Muscle of back (tissue), 11 donors: Measurements from ENCODE around the gene PDE4B. TPM values are rescaled to one million over a fixed set of nuclear protein-coding genes. Genes with fewer than 3 reads are reported as not detected.
A peak's percentile ranks its signal among the peaks of the same experiment; 100 is the strongest.

Experiments used
- DNase-seq, 3 donors: peaks; one replicate each; pipeline versions ENCODE4 v3.0.0 to v3.0.0-alpha.2; 2013
- polyA plus RNA-seq, 10 donors: library from polyadenylated mRNA; unstranded; fragments of 120-200 nt; gene quantifications; one replicate each; pipeline ENCODE4 v1.2.1, GENCODE V29; 2013; ENCODE audit not compliant: insufficient read length in 10 of 10

Gene PDE4B
- polyA plus RNA-seq, 10 donors = 13.9 to 26.6 (median 19.7) TPM

GRCh38 chr1:66333466-66334199, 540.9 kb downstream of the PDE4B start:
- peak in 1 of 3 donors; percentile 83 for DNase-seq

- no peak for DNase-seq
These were observed 541.6 kb downstream of the PDE4B start for GRCh38 chr1:66334318-66334717.

- DNase-seq = no peak
These were observed 542.4 kb downstream of the PDE4B start for GRCh38 chr1:66335125-66335524.

GRCh38 chr1:66335859-66336640, 543.4 kb downstream of the PDE4B start:
- peak in 2 of 3 donors; percentile 65 to 82 for DNase-seq

GRCh38 chr1:66336641-66336990, 543.9 kb downstream of the PDE4B start:
- DNase-seq = no peak

GRCh38 chr1:66337249-66337648, 544.6 kb downstream of the PDE4B start:
- no peak for DNase-seq

GRCh38 chr1:66339944-66340343, 547.2 kb downstream of the PDE4B start:
- DNase-seq = peak in 1 of 3 donors; percentile 53

- DNase-seq = no peak
These were observed 548.9 kb downstream of the PDE4B start for GRCh38 chr1:66341446-66342089.

GRCh38 chr1:66342707-66343106, 550.0 kb downstream of the PDE4B start:
- DNase-seq = no peak

GRCh38 chr1:66343569-66344325, 551.1 kb downstream of the PDE4B start:
- DNase-seq = no peak

GRCh38 chr1:66346057-66346795, 553.5 kb downstream of the PDE4B start:
- DNase-seq = no peak

- no peak for DNase-seq
These were observed 554.2 kb downstream of the PDE4B start for GRCh38 chr1:66346873-66347272.

- peak in 1 of 3 donors; percentile 61 for DNase-seq
These were observed 556.1 kb downstream of the PDE4B start for GRCh38 chr1:66348776-66349175.

- peak in 1 of 3 donors; percentile 76 for DNase-seq
These were observed 556.5 kb downstream of the PDE4B start for GRCh38 chr1:66349242-66349641.

GRCh38 chr1:66350001-66350547, 557.4 kb downstream of the PDE4B start:
- DNase-seq = peak in 1 of 3 donors; percentile 62

GRCh38 chr1:66351478-66351877, 558.8 kb downstream of the PDE4B start:
- DNase-seq = peak in 1 of 3 donors; percentile 58

- peak in 1 of 3 donors; percentile 48 for DNase-seq
These were observed 559.2 kb downstream of the PDE4B start for GRCh38 chr1:66351913-66352312.

- DNase-seq = no peak
These were observed 560.1 kb downstream of the PDE4B start for GRCh38 chr1:66352792-66353191.

GRCh38 chr1:66353257-66353656, 560.6 kb downstream of the PDE4B start:
- peak in 1 of 3 donors; percentile 77 for DNase-seq

- peak; percentile 82 to 92 (median 85) for DNase-seq
These were observed 561.9 kb downstream of the PDE4B start for GRCh38 chr1:66354311-66355201.
